SKM-1 (cell line): ENCODE data around the gene CD52.
A peak's percentile ranks its signal among the peaks of the same experiment; 100 is the strongest.
"Not testable (repeated sequence)": the region's sequence is repeated elsewhere in the genome, so short reads cannot be mapped to it uniquely, and the experiment has no call there.

Experiments
- DNase-seq: peaks from one replicate; lab custom pipeline; 2025; ENCODE audit not compliant: unreplicated experiment; lab: John Stamatoyannopoulos, UW

The CD52 gene

GRCh38 chr1:26297791-26298124, 20.0 kb upstream of the CD52 start:
- no peak for DNase-seq

DNA sequence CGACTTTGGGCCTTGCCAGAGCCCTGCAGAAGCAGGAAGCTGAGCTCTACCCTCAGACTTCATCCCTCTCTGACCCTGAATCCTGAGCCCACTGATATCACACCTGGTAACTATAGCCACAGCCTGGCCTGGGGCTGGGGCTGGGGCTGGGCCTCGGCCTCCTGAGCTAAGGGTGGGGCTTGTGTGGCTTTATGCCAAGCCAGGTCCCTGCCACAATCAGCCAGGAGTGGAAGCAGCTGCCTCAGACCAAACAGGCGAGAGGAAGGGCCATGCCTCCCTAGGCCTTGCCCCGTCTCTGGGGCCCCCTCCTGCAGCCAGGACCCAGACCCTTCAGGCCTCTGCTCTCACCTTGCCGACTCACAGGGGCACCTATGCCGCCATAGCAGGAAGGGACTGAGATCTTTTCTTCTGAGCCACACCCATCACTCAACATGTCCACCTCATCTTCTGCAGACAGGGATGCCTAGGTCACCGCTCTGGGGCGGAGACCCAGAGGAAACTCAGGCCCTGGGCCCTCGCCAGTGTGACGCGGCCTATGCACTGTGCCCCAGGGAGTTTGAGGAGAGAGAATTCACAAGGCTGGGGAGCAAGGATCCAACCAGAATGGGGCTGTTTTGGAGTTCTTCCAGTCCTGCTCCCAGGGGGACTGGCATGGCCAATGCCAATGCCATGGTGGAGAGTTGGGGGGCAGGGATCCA, 17.0 kb upstream of the CD52 start:
- DNase-seq: no peak

DNA sequence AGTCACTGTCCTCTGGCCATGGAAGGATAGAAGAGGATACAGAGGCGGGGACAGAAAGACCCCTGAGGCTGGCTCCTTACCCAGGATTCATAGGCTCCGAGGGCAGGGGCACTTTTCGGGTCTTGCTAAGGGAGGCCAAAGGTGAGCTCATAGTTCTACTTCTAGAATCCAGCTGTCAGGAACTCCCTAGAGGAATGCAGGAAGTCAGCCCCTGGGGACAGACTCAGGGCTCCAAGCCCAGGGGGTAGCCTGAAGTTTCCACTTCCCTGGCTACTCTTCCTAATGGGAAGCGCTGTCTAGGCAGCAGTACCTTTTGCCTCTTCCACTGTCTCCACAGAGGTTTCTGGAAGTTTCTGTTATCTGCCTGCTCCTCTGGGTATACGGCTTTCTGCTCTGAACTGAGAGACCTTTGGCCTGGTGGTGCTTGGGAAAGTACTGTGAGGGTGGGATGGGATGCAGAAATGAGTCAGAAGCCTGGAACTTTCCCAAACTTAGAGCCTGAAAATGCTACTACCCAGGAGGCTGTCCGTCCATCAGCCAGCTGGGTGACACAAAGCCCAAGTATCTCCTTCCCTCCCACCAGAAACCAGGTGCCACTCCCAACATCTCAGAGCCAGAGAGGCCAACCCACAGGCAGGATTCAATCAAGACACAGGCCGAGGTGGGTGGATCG, 14.9 kb upstream of the CD52 start:
- no peak for DNase-seq

DNA sequence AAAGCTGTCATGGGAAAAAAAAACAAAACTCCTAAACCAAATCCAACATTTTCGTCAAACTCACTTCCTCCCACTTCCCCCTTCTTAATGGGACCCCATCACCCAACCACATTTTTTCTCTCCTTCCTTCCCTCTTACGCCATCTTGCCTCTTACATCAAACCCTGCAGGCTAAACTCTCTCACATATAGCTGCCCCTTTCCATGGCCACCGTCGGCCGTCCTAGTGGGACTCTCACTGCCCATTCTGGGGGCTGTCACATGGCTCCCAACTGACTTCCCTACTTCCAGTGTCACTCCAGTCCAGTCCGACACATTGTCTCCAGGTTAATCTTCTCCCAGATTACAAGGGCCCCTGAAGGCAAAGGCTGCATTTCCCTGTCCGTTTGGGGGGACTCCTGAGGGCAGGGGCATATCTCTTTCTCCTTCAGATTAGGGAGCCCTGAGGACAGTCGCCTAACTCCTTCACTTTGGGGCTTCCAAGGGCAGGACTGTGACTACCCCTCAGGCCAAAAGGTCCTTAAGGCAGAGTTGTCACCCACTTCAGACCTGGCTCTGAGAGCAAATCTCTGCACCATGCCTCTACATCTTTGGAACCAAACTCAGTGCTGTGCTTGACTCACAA, 12.0 kb upstream of the CD52 start:
- peak; percentile 58 for DNase-seq

GRCh38 chr1:26306290-26307229, 11.2 kb upstream of the CD52 start, which contains the start of gene UBXN11:
Gene UBXN11, minus strand, starts transcription at chr1:26306636. Its CDS starts 3,753 bp downstream, at chr1:26302883.
- DNase-seq: peak; percentile 88

DNA sequence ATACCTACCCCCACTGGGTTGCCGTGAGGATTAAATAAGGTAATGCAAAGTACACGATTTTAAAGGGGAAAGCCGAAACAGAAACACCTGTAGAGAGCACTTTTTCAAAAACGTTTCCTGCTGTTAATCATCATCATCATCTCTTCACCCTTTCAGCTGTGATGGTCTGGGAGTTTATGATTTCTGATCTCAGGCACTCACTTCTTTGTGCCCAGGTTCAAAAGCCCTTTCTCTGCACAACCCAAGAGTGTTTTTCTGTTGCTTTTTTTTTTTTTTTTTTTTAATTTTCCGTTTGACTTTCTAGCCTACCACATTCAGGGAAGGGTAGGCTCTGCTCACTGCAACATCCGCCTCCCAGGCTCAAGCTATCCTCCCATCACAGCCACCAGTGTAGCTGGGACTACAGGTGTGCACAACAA, 10.4 kb upstream of the CD52 start:
- no peak for DNase-seq

DNA sequence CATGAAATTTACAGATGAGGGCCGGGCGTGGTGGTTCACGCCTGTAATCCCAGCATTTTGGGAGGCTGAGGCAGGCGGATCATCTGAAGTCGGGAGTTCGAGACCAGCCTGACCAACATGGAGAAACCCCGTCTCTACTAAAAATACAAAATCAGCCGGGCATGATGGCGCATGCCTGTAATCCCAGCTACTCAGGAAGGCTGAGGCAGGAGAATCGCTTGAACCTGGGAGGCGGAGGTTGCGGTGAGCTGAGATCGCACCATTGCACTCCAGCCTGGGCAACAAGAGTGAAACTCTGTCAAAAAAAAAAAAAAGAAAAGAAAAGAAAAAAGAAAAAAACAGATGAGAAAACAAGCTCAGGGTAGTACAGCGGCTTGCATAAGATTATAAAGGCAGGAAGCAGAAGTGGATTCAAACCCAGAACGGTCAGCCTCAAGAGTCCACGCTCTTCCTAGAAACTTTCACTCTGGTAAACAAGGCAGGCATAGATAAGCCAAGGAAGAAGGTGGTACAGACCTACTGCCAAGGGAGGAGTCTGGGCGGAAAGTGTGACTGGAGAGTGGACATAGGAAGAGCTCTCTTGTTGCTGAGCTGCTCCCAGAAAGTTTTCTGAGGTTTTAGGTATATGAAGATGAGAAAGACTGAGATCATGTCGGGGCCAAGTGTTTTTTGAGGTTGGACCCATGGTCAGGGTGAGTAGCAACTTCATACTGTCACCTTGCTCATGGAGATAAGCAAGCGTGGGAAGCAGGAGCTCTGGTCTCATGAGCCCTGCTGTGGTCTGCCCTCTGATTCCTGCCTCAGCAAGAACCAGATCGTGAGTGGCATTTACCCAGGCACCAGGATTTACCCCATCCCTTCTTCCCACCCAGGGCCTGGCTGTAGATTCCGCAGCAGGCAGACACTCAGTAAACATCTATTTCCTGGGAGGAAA, 9.5 kb upstream of the CD52 start:
- not testable (repeated sequence) for DNase-seq

- DNase-seq: no peak
These were observed 3.3 kb upstream of the CD52 start for GRCh38 chr1:26314501-26314900.

- DNase-seq: no peak
These were observed 1.6 kb upstream of the CD52 start for GRCh38 chr1:26315874-26316850.

DNA sequence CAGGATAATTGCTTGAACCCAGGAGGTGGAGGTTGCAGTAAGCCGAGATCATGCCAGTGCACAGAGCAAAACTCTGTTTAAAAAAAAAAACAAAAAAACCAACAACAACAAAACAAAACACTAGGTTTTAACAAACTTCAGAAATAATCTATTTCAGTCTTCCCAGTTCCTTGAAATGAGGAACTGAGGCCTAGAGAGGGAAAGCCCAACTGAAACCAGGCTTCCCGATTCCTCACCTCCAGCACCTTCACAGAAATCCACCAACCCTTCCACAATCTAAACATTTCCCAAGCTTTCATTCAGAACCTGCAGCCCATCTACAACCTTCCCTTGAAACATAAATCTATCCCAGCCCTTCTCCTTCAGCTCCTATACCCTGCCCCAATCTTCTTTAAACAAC, 612 bp upstream of the CD52 start:
- DNase-seq: no peak

- DNase-seq: no peak
These were observed 743 bp downstream of the CD52 start for GRCh38 chr1:26318338-26319064.

DNA sequence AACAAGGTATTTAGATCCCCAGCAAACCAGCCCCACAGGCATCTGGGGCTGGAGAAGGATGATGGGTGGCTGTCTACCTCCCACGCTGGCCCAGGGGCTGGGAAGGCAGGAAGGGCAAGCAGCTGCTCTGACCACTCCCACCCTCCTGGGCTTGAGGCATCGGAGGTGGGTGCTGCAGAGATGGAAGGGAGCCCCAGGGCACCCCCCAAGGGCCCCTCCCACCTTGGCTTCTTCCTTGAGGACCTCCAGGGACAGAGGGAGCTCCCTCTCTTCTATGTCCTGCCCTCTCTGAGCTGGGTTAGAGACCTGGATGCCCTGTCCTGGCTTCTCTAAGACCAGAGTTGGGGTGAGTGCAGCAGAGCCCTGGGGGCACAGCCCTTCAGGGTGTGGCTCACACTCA, 3.1 kb downstream of the CD52 start:
- DNase-seq: no peak

GRCh38 chr1:26321315-26322041, 3.7 kb downstream of the CD52 start:
- DNase-seq: peak; percentile 71

DNA sequence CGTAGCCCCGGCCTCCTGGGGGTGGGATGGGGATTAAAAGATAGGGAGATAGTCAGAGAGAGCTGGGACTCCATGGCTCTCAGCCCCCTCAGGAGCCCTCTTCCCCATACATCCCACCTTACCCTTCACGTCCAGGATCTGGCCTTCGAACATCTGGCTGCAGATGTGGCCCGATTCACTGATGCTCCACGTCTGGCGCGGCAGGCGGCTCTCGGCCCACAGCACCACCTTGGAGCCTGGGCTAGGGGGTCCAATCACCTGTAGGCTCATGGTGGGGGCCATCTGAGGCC, 4.2 kb downstream of the CD52 start:
- no peak for DNase-seq

DNA sequence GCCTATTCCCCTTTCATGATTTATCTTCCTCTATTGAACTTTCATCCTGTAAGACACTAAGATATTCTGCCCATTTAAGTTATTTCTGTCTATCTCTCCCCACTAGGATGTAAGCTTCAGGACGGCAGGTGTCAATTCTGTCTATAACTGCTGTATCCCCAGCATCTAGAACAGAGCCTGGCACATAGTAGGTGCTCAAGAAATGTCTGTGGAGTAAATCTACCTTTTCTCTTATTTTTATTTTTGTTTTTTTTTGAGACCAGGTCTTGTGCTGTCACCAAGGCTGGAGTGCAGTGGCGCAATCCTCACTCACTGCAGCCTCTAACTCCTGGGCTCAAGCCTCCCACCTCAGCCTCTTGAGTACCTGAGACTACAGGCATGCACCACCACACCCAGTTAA, 5.6 kb downstream of the CD52 start:
- no peak for DNase-seq

- DNase-seq: no peak
These were observed 6.8 kb downstream of the CD52 start for GRCh38 chr1:26324550-26324949.

DNA sequence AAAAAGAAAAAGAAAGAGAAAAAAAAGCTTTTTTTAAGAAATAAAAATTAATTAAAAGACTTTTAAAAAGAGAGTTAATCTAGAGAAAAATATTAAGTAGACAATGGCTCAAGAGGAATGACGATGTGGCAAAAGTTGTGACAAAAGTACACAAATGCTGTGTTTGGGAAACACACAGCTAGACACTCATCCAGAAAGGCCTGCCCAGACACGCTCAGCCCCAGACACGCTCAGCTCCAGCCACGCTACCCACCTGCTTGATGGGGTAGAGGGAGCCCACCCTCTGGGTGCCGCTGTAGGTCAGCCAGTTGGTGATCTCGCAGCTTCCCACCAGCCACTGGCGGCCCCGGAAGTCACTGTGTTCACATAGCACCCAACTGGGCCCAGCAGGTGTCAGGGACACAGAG, 10.2 kb downstream of the CD52 start:
- no peak for DNase-seq

GRCh38 chr1:26328597-26328996, 10.8 kb downstream of the CD52 start:
- no peak for DNase-seq
